ENCODE results near the gene RAD52.

RAD52 gene

DNA sequence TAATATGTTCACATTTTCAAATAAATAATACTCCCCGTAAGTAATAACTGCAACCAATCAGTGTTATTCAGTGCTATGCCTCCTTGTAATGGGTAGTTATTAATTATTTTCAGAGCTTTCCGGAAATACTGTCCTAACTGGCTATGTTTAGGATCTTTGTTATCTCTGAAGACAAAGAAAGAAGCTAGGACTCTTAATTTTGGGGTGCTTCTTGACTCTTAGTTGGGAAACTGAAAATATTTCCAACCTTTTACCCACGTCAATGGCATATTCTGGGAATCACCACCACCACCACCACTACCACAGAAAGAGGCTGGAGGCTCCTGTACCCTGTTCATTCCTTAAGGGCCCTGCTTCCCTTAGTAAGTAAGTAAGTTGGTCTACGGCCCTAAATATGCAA lies 39.1 kb downstream of the RAD52 start:
- H3K4me3 ChIP-seq (replicated peaks in 1 of 2; ENCODE audit: low read depth in 2 of 2, low read length in 2 of 2): no peak overlapping the region
- no peak for DNase-seq (ENCODE audit: low read depth in 2 of 2)
- TF ChIP-seq, protein P1, sequence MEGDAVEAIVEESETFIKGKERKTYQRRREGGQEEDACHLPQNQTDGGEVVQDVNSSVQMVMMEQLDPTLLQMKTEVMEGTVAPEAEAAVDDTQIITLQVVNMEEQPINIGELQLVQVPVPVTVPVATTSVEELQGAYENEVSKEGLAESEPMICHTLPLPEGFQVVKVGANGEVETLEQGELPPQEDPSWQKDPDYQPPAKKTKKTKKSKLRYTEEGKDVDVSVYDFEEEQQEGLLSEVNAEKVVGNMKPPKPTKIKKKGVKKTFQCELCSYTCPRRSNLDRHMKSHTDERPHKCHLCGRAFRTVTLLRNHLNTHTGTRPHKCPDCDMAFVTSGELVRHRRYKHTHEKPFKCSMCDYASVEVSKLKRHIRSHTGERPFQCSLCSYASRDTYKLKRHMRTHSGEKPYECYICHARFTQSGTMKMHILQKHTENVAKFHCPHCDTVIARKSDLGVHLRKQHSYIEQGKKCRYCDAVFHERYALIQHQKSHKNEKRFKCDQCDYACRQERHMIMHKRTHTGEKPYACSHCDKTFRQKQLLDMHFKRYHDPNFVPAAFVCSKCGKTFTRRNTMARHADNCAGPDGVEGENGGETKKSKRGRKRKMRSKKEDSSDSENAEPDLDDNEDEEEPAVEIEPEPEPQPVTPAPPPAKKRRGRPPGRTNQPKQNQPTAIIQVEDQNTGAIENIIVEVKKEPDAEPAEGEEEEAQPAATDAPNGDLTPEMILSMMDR (IDR thresholded peaks at IDR 0.05; ENCODE audit: low read depth, low read length): no peak

DNA sequence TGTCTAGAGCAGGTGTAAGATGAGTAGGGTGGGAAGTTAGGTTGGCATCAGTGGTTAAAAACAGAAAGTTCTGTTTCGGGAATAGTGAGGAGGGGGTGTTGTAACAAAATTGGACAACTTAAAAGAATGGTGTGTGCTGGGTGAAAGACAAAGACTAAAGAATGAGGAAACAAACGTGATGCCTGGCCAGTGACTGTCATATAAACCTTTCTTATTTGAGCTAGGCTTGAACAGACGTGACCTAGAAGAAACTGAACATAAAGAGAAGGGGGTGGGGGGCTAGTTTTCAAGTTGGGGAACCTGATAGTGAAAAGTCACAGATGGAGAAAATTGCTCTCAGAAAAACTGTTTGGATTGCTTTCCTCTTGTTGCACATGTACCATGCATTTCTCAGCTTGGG lies 39.6 kb downstream of the RAD52 start:
- no peak for DNase-seq (ENCODE audit: low read depth in 2 of 2)
- H3K4me3 ChIP-seq (replicated peaks in 1 of 2; ENCODE audit: low read depth in 2 of 2, low read length in 2 of 2): no peak overlapping the region
- TF ChIP-seq, protein P1 (IDR thresholded peaks at IDR 0.05; ENCODE audit: low read depth, low read length): no peak

DNA sequence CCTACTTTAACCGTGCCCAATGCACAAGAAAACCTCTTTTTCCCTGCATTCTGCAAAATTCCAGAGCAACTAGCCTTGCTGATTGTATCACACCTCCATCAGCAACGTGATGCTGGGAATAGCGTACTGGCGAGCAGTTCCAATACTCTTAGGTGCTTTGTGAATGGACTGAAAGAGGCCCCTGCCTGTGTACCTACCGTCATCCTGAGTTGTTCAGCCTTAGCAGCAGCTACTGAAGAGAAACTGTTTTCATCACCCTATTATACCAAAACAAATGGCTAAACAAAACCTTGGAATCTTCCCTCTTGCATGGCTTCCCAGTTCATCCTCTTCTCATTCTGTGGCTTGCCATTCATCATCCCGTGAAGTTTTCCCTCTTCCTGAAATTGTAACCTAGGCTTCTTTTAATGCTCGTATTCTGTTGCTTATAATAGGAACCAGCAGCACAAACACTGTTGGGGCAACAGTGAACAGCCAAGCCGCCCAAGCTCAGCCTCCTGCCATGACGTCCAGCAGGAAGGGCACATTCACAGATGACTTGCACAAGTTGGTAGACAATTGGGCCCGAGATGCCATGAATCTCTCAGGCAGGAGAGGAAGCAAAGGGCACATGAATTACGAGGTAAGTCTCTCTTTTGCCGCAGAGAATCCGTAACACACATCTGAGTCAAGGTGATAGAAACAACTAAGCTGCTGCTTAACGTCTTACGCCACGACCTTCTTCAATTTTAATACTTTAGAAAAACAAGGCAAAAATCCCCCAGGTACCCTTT lies 41.9 kb downstream of the RAD52 start:
- TF ChIP-seq, protein P1 (IDR thresholded peaks at IDR 0.05; ENCODE audit: low read depth, low read length): no peak
- H3K4me3 ChIP-seq (replicated peaks in 1 of 2; ENCODE audit: low read depth in 2 of 2, low read length in 2 of 2): no peak overlapping the region
- no peak for DNase-seq (ENCODE audit: low read depth in 2 of 2)

GRCh38 chr12:906062-906585 lies 43.4 kb downstream of the RAD52 start:
- no peak for DNase-seq (ENCODE audit: low read depth in 2 of 2)
- H3K4me3 ChIP-seq (replicated peaks in 1 of 2; ENCODE audit: low read depth in 2 of 2, low read length in 2 of 2): no peak overlapping the region
- TF ChIP-seq, protein P1 (IDR thresholded peaks at IDR 0.05; ENCODE audit: low read depth, low read length): no peak

- DNase-seq (ENCODE audit: low read depth in 2 of 2): no peak
- H3K4me3 ChIP-seq (replicated peaks in 1 of 2; ENCODE audit: low read depth in 2 of 2, low read length in 2 of 2): no peak overlapping the region
Observed at GRCh38 chr12:905261-906031, 44.0 kb downstream of the RAD52 start.

GRCh38 chr12:904010-904414 lies 45.5 kb downstream of the RAD52 start:
- TF ChIP-seq, protein P1 (IDR thresholded peaks at IDR 0.05; ENCODE audit: low read depth, low read length): no peak
- peak in 1 of 2 donors; percentile 5 for DNase-seq (ENCODE audit: low read depth in 2 of 2)
- no peak overlapping the region for H3K4me3 ChIP-seq (replicated peaks in 1 of 2; ENCODE audit: low read depth in 2 of 2, low read length in 2 of 2)

More at GRCh38 chr12:905261-906031, 44.0 kb downstream of the RAD52 start:
- TF ChIP-seq, protein P1 (IDR thresholded peaks at IDR 0.05; ENCODE audit: low read depth, low read length): no peak
